Activated CD4-positive, CD25-positive, alpha-beta regulatory T cell treated with anti-CD3 and anti-CD28 coated beads, Interleukin-2, amount 50 U/mL, for 72 hours (primary cell): ENCODE results near the gene ARPC1A.
"Not testable (repeated sequence)": the region's sequence is repeated elsewhere in the genome, so short reads cannot be mapped to it uniquely, and the experiment has no call there.

ENCODE experiments used
- DNase-seq: peaks from one replicate; pipeline ENCODE4 v3.0.0; 2021

The ARPC1A gene

DNA sequence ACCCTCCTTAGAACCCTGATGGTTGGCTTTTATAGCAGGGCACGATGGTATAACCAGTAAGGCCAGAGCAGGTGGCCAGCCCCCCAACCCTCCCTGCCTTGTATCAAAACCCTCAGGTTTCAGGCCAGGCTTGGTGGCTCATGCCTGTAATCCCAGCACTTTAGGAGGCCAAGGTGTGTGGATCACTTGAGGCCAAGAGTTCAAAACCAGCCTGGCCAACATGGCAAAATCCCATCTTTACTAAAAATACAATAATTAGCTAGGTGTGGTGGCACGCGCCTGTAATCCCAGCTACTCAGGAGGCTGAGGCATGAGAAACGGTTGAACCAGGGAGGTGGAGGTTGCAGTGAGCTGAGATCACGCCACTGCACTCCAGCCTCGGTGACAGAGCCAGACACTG lies 3.0 kb upstream of the ARPC1A start:
- not testable (repeated sequence) for DNase-seq

DNA sequence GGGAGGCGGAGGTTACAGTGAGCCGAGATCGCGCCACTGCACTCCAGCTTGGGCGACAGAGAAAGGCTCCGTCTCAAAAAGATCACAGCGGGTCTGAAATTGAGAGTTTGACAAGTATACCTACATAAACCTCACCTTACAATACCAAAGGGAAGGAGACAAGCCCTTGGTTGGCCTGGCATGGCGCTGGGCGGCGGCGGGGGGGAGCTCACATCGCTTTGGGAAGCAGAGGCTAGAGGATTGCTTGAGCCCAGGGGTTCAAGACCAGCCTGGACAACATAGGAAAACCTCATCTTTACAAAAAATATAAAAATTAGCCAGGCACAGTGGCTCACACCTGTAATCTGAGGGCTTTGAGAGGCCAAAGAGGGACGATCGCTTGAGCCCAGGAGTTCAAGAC lies 1.1 kb upstream of the ARPC1A start:
- DNase-seq, result no peak

DNA sequence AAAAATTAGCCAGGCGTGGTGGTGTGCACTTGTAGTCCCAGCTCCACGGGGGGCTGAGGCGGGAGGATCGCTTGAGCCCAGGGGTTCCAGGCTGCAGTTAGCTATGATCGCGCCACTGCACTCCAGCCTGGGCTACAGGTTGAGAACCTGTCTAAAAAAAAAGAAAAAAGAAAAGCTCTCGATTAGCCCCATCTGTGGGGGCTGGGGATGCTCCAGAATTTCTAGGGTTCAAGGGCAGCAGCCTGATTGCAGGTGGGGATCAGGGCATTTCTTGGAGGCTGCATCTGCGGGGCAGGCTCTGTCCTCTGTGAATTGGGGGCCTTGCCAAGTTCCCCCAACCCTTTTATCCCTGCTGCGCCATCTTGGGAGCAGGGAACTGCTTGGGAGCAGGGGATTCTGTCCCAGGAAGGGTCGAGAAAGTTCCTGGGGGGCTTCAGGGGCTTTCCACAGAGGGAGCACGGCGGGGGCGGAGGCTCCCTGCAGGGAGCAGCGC lies 651 bp upstream of the ARPC1A start:
- no peak for DNase-seq

DNA sequence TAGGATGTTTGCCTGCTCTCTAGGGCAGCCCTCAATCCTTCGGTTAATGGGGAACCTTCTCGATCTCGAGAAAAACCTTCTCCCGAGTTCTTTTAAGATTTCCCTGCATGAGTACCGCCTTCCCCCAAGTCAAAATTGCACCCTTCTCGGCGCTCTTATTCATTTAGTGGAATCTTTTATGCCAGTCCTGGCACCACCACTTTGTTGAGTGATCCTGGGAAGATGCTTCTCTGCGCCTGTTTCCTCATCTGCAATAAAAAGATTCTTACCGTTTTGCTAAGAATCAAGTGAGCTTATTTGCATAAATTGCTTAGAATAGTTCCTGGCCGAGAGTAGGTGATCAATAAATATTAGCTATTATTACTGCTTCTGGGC lies 697 bp downstream of the ARPC1A start:
- no peak for DNase-seq

DNA sequence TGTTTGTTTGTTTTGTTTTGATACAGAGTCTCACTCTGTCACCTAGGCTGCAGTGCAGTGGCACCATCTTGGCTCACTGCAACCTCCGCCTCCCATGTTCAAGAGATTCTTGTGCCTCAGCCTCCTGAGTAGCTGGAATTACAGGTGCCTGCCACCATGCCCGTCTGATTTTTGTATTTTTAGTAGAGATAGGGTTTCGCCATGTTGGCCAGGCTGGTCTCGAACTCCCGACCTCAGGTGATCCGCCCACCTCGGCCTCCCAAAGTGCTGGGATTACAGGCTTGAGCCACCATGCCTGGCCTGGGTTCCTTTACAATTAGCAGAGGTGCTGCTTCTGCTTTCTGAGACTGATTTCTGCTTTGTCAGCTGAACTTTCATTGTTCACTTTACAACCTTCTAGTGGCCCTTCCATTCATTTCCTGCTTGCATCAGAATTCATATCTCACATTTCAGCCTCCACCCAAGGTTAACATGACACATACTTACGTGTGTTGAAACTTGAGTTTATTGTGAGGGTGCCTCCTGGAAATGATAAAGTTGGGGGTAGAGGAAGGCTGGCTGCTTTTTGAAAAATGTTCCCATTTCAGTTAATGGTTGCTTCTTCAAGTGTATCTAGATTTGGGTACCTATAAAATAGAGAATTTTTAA lies 4.7 kb downstream of the ARPC1A start:
- DNase-seq, result not testable (repeated sequence)

DNA sequence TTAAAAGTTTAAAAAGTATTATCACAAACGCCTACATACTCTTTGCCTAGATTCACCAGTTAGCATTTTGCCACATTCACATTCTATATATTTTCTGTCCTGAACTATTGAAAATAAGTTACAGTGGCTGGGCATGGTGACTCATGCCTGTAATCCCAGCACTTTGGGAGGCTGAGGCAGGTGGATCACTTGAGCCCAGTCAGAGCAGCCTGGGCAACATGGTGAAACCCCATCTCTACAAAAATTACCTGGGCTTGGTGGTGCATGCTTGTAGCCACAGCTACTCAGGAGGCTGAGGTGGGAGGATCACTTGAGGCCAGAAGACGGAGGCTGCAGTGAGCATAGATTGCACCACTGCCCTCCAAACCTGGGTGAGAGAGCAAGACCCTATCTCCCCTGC lies 5.3 kb downstream of the ARPC1A start:
- DNase-seq, result no peak

DNA sequence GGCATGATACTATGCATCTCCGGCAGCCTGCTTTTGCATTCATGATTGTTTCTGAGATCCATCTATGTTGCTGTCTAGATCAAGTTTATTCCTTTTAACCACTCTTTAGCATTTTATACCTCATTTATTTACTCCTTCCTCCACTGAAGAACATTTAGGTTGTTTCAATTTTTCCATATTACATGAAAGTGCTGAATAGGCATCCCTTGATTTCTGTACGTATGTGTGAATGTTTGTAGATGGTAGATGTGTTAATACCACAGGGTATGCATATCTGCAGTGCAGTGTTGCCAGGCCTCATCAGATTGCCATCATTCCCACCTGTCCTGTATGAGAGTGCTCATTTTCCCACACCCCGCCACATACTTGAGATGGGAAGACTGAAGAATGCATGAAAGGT lies 13.9 kb downstream of the ARPC1A start:
- DNase-seq, result no peak

DNA sequence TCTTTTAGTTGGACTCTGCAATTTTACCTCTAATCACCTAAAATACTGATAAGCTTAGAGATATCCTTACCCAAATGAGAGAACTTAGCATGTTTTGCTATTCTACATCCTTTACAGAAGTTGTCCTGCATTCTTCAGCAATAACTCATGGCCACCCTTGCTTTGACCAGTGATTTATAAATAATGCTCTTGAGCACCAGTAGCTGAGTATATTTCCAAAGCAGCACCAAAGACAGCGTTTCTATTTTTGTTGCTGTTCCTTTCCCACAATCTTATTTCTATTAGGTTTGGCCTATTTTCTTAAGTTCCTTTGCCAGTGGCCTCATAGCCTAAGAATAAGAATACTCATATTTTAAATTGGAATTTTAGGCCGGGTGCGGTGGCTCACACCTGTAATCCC lies 15.0 kb downstream of the ARPC1A start:
- no peak for DNase-seq

DNA sequence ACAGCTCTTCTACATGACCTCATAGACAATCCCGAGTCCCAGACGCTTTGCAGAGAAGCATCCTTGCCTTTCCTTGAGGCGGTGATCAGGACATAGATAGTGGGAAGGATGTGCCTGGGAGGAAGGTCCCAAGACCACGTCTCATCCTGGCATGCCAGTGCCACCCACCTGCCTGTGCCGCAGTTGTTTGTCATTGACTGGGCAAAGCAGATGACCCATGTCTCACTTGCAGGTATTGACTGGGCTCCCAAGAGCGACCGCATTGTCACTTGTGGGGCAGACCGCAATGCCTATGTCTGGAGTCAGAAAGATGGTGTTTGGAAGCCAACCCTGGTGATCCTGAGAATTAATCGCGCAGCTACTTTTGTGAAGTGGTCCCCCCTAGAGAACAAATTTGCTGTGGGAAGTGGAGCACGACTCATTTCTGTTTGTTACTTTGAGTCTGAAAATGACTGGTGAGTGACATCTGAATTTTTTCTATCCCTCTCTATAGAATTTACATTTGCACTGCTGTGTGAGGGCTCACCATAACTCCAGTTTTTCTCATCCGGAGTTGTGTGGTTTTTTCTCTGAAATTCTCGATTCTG lies 18.5 kb downstream of the ARPC1A start:
- DNase-seq, result no peak

DNA sequence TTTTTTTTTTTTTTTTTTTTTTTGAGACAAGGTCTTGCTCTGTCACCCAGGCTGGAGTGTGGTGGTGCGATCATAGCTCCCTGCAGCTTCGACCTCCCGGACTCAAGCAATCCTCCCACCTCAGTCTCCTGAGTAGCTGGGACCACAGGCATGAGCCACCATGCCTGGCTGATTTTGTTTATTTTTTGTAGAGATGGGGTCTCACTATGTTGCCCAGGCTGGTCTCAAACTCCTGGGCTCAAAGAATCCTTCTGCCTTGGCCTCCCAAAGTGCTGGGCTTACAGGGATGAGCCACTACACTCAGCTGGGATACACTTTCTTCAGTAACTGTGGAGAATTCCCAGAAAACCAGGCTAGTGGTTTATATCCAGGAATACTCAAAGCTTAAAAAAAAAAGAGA lies 24.9 kb downstream of the ARPC1A start:
- DNase-seq, result not testable (repeated sequence)

DNA sequence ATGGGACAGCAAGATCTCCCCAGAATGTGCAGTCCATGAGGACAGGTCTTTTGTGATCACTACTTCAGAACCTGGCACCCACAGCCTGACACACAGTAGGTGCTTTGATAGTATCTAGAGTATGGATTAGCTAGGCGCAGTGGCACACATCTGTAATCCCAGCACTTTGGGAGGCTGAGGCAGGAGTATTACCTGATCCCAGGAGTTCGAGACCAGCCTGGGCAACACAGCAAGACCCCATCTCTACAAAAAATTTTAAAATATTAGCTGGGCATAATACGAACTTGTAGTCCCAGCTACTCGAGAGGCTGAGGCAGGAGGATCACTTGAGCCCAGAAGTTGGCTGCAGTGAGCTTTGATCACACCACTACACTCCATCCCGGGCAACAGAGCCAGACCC lies 26.5 kb downstream of the ARPC1A start:
- no peak for DNase-seq

DNA sequence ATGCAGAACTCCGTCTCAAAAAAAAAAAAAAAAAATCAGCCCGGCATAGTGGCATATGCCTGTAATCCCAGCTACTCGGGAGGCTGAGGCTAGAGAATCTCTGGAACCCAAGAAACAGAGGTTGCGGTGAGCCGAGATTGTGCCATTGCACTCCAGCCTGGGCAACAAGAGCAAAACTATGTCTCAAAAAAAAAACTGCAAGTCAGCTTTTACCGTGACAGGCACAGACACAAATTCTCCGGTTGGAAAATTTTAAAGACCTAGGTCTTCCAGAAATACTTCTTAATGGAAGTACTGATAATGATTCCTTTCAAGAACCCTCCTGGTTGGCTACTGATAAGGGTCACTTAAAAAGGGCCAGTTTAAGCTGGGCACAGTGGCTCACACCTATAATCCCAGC lies 29.4 kb downstream of the ARPC1A start:
- DNase-seq, result no peak

DNA sequence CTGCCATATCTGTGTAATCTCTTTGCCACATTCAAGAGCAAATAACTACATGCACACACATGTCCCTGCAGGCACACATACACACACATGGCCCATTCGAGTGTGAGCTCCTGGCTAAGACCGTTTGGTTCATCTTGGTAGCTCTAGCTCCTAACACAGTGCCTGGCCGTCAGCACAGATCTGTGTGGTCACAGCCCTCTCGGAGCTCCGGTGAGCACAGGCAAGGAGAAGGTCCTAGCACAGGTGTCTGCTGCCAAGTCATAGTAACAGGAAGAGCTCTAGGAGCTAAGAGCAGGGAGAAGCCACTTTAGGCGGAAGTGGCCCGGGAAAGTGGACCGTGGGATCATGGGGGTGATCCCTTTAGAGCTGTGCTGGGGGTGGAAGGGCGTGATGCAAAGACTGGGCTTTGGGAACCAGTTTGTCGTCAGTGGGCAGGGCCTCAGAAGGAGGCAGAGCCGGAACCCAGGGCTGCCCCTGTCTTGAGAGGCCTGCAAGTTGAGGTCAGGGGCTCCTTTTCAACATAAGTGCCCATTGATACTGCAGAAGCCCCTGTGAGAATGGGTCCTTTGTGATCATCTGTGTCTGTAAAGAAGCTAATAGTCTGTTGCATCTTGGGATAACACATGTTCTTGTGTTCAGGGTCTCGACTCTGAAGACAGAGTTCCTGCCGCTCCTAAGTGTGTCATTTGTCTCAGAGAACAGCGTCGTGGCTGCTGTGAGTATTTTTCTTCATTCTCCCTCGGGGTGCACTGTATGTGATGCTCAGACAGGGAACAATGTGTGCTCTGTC lies 32.2 kb downstream of the ARPC1A start:
- DNase-seq, result no peak

DNA sequence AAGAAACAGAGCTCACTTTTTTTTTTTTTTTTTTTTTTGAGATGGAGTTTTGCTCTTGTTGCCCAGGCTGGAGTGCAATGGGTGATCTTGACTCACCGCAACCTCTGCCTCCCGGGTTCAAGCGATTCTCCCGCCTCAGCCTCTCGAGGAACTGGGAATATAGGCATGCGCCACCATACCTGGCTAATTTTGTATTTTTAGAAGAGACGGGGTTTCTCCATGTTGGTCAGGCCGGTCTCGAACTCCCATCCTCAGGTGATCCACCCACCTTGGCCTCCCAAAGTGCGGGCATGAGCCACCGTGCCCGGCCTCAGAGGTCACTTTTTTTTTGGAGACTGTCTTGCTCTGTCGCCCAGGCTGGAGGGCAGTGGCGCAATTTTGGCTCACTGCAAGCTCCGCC lies 32.8 kb downstream of the ARPC1A start:
- not testable (repeated sequence) for DNase-seq

DNA sequence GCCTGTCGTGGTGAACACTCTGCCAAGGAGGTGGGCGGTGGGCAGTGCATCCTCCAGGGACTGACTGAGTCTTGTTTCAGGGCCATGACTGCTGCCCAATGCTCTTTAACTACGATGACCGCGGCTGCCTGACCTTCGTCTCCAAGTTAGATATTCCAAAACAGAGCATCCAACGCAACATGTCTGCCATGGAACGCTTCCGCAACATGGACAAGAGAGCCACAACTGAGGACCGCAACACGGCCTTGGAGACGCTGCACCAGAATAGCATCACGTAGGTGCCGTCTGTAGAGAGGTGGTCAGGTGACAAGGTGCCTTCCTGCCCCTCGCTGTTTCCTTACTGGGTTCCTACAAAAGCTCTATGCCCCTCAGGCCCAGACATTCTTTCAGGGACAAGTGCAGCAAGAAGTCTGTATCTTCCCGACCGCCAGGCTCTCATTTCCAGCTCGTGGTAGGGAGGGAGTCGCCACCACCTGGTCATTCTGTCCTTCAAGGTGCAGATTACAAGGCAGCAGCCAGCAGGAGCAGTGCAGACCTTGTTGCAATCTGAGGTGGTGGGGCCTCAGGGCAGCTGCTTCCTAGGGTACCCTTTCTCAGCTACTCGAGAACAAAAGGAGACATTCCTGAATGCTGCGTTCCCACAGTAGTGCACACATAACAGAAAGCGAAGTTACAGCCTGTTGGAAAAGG lies 33.9 kb downstream of the ARPC1A start:
- DNase-seq, result no peak

DNA sequence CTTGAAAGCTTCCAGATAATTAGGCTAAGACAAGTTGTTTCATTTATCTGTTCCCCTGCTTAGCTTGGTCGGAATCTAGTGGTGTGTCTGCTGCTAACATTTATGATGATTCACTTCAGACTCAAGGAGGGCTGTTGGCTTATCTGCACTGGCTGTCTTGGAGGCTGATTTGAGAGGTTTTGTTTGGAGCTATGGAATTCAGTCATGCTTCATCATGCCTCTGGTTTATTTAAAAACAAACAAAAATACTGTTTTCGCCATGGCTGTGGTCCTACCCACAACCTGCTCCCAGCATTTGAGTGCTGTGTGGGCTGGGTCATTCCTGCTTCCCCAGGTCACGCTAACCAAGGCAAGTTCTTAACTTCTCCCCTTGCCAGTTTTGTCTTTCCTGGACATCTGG lies 37.1 kb downstream of the ARPC1A start:
- DNase-seq, result no peak

DNA sequence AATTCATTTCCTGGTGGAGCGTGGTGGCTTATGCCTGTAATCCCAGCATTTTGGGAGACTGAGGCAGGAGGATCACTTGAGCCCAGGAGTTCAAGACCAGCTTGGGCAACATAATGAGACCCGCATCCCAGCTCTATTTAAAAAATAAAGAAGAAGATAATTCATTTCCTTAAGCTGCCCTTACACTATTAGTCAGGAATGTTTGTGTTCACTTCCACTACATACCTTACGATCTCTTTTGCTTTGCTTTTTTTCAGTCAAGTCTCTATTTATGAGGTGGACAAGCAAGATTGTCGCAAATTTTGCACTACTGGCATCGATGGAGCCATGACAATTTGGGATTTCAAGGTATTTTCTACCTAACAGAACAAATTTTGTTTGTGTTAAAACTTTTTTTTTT lies 37.6 kb downstream of the ARPC1A start:
- DNase-seq, result no peak

DNA sequence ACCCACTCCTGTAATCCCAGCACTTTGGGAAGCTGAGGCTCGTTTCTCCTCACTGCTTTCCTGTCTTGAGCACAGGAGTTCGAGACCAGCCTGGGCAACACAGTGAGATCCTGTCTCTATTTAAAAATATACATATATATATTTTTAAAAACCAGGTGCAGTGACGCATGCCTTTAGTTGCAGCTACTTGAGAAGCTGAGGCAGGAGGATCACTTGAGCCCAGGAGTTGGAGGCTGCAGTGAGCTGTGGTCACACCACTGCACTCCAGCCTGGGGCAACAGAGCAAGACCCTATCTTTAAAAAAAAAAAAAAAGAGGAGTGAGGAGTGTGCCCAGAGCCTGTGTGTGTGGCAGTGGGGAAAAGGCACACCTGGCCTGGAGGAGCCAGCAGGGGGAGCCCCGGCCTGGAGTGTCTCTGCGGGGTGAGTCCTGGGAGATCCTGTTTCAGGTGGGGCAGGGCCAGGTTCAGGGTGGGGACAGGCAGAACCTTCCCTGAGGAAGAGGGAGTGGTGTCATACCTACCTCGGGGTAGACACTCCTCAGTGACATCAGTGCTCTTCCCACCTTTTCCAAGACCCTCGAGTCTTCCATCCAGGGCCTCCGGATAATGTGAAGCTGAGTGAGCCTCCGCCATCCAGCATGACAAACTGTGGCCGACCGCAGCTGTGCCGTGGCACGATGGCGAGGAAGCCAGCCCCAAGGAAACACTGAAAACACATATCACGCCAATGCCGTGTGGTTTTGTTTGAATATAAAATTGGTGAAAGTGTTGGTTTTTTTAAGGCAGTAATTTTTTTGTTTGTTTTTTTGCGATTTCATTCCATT lies 39.8 kb downstream of the ARPC1A start:
- DNase-seq, result no peak

DNA sequence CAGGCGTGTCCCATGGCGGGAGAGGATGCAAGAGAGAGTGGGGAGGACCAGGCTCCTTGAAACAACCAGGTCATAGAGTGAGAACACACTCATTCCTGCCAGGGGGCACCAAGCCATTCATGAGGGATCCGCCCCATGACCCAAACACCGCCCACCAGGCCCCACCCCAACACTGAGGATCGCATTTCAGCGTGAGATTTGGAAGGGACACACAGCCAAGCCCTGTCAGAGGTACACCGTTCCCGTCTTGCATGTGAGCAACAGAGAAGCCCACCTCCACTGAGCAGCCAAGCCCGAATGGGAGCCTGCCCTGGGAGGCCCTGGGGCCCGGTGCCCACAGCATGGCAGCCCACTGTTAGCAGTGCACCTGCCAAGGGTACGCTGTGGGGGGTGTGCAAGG lies 40.9 kb downstream of the ARPC1A start:
- no peak for DNase-seq

DNA sequence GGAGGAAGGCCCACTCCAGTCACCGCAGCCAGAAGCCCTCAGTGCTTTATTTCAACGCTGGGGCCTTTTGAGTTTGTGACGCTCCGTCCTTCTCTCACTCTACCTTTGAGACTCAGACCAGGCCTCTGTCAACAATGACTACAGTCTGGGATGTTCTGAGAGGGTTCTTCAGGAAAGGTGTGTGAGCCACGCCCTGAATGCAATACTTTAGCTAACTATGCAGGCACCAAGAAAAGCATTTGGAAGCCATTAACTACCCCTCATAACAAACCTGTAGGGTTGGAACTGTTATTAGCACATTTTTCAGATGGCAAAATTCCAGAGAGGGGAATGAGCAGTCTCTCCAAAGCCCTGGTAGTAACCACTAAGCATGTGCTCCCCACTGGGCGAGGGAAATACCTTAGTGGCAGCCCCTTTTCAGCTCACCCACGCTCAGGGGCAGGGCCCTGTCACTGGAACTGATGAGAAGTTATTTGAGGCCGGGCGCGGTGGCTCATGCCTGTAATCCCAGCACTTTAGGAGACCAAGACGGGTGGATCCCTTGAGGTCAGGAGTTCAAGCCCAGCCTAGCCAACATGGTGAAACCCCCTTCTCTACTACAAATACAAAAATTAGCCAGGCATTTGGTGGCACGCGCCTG lies 43.2 kb downstream of the ARPC1A start:
- no peak for DNase-seq

DNA sequence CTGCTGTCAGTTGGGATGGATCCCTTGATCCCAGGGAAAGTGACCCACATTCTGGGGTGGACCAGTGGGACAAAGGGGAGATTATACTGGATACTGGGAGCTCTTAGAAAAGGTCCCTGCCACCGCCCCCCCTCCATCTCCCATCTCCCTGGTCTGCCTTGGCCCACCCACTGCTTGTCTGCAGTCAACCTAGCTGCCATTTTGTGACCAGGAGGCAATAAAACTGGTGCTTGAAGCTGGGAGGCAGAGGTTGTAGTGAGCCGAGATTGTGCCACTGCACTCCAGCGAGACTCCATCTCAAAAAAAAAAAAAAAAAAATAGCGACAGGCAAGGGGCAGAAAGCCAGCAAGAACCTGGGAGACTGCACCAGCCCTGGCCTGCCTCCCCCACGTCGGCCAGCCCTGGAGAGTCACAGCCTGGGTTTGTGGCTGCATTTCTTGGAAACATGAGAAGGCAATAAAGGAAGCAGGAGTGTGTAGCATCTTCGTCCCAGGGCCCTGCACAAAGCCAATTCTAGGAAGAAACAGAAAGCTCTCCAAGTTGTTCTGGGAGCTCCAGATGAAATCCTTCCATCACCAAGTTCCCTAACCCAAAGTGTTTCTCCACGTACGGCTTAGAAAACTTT lies 44.2 kb downstream of the ARPC1A start:
- DNase-seq, result no peak
